GM10266 (cell line): ENCODE data around the gene CYFIP1.

Experiments
- DNase-seq: peaks from one replicate; pipeline ENCODE4 v3.0.0; 2012; ENCODE audit errors: extremely low spot score
- CTCF ChIP-seq: IDR thresholded peaks from 2 replicates; pipeline ENCODE4 v1.5.1; 2012; ENCODE audit warnings: mild to moderate bottlenecking, low read depth; ENCODE audit not compliant: control insufficient read depth, insufficient read depth; ENCODE audit errors: missing control alignments

CYFIP1 gene

GRCh38 chr15:22873841-22874240, 106.3 kb downstream of the CYFIP1 start:
- TF ChIP-seq CTCF: no peak
- DNase-seq: no peak

- no peak for TF ChIP-seq CTCF
- DNase-seq: no peak
Observed at GRCh38 chr15:22872936-22873701, 107.0 kb downstream of the CYFIP1 start.

- no peak for DNase-seq
- TF ChIP-seq CTCF: no peak
Observed at GRCh38 chr15:22871481-22872086, 108.6 kb downstream of the CYFIP1 start.

GRCh38 chr15:22870865-22871264, 109.3 kb downstream of the CYFIP1 start:
- DNase-seq: no peak
- TF ChIP-seq CTCF: no peak

GRCh38 chr15:22869856-22870255, 110.3 kb downstream of the CYFIP1 start:
- DNase-seq: no peak
- TF ChIP-seq CTCF: no peak

GRCh38 chr15:22868928-22869327, 111.2 kb downstream of the CYFIP1 start:
- no peak for TF ChIP-seq CTCF
- no peak for DNase-seq

- TF ChIP-seq CTCF: no peak
- DNase-seq: no peak
Observed at GRCh38 chr15:22868495-22868894, 111.7 kb downstream of the CYFIP1 start.
